Activated T-cell treated with anti-CD3 and anti-CD28 coated beads for 1 hour (primary cell): ENCODE results near the gene CBFA2T2.
"Not testable (repeated sequence)": the region's sequence is repeated elsewhere in the genome, so short reads cannot be mapped to it uniquely, and the experiment has no call there.

ENCODE experiments used
- DNase-seq: peaks from one replicate; pipeline ENCODE4 v3.0.0-alpha.2; 2020; ENCODE audit warnings: low read depth

The CBFA2T2 gene

DNA sequence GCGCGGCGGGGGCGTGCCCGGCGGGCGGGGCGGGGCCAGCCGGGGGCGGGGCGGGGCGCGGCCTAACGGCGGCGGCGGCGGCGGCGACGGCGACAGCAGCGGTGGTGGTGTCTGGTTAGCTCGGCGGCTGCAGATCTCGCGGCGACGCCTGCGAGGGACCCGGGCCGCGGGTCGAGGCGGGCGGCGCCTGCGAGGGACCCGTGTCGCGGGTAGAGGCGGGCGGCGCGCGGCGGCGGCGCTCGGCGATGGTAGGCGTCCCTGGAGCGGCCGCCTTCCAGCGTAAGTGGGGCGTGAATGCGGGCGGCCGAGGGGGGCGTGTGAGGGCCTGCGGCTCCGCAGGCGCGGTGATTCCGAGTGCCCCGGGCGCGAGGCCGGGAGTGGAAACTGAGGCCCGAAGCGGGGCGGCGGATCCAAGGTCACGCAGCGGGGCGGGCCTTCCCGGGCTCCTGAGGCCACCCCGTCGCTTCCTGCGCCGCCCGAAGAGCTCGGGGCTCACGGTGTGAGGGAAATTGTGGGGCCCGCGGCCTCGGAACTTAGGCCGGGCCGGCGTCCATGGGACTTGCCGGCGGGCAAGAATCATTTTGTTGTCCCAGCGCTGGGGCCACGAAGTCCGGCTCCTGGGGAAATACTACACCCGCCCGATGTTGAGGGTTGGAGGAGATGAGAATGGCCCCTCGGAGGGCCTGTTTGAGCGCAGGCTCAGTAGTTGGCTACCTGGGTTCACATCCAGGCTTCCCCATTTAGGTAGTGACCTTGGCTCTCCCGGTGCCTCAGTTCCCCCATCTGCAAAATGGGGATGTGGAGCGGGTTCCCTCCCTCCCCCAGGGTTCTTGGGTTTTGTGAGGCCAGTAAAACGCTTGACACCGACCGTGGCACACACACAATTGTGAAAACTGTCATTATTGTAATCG lies at the start of gene CBFA2T2:
Gene CBFA2T2, plus strand, starts transcription at position 74 of the 911 bp plus-strand sequence. Its CDS starts 172 bp downstream, at position 246.
- DNase-seq, result no peak

DNA sequence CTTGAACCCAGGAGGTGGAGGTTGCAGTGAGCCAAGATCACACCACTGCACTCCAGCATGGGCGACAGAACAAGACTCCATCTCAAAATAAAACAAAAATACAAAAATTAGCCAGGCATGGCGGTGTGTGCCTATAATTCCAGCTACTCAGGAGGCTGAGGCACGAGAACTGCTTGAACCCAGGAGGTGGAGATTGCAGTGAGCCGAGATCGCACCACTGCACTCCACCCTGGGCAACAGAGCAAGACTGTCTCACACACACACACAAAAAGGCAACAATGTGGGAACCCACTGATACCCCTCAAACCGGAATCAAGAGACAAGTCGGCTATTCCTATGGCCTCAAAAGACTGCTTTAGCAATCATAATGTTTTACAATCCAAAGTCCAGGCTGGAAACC lies 49.3 kb upstream of the CBFA2T2 start:
- not testable (repeated sequence) for DNase-seq

DNA sequence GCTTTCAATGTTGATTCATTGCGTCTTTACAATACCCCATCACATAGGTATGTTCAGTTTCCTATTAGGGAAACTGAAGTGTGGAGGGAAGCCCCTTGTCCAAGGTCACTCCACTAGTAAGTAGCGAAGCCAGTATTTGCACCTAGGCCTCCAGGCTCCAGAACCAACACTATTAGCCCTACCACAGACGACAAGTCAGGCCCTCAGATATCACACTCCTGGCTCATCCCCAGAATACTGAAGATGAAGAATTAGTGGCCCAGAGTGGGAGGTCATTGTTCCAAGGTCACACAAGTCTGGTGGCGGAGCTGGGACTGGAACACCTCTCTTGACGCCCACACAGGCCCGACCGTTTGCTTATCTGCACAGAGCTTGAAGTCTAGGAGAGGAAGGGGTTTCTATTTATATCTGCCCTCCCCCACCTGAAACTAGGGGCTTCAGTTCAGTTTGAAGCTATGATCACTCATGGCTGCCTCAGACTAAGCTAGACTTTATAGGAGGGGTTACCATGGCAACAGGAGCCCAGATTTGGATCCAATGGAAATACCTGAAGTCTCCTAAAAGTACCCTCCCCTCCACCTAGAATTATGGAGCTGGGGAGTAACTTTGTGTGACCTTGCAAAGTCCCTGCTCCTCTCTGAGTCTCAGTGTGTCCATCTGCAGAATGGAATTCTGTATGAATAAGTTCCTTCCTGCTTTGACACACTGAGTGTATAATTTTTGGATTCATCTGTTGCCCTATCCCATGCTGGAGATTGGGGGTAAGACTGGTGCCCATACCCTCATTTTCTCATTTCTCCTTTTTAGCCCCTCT lies 48.5 kb upstream of the CBFA2T2 start:
- no peak for DNase-seq

DNA sequence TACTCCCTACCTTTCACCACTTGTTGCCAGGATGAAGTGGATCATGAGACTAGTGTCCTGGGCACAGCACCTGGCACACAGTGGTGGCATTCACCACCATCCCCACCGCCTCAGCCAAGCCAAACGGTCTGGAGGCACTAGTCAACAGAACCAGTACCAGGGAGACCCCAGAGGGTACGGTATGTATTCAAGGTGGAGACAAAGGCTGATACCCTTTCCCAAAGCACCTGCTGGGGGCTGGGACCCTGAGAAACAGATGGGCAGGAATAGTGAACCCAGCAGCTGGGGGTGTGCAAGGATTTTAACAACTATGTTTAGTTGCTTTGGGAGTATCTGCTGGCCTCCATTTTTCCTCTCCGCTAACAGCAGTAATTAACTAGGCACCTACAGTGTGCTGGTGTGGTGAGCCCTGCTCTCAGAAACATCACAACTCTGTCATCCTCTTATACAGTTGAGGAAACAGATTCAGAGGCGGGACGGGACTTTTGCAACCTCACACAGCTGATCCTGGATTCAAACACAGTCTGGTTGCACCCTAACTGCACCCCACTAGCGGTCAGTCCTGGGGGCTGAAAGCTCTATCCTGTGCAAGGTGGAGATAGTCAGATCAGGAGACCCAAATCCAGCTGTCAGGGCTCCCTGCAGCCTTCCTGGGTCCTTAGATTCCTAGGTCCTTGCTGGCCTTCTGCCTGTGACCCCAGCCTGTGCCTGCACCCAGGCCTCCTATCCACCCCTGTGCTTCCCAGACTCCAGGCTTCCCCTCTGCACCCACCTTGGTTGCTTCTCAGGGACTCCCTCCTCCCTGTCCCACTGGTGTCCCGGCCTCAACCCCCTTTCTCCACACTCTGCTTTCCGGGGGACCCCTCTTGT lies 47.5 kb upstream of the CBFA2T2 start:
- DNase-seq, result no peak

DNA sequence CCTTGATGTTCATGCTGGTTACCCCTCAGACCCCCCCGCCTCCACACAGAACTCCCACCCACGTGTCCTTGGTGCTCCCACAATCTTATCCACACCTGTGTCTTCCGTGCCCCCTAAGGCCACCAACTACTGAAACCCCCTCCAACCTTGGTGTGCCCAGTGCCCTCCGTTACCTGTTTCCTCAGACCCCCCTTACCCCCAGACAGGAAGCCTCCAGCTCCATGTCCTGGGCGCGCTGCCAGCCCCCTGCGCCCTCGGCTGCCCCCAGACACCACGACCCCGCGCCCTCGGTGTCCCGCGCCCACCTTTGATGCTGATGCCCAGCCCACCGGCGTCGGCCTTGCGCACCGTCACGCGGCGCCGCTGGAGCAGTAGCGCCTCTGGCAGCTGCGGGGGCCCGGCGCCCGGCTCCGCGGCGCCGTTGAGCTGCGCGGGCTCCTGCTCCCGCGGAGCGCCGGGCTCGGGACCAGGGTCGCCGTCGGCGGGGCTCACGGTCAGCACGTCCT lies 46.8 kb upstream of the CBFA2T2 start:
- DNase-seq, result peak; percentile 11

DNA sequence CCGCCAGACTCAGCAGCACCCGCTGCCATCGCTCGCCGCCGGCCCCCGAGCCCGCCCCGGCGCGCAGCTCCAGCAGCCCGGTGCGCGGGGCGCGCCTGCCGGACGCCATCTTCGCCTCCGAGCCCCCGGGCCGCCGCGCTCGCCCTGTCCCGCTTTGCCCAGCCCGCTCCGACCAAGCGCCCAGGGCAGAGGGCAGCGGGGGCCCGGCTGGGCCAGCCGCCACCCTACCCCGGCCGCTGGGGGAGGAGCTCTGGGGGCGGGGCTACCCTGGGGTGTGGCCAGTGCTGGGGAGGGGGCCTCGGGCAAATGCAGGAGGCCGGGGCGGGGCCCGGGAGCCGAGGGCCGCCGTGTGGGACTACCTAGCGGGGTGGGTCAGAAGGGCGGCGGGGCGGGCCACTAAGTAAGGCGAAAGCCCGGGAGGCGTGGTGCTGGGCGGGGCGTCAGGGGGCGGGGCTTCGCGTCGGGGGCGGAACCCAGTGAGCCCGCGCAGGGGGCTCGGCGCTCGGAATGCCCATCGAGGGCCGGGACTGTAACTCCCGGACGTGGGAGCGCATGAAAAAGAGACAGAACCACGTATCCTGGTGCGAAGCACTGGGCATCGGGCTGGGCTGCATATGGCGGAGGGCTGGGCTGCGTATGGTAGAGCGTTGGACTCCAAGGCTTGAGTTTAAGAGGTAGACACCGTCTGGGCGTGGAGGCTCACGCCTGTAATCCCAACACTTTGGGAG lies 46.2 kb upstream of the CBFA2T2 start, which contains the start of gene SNTA1:
Gene SNTA1, minus strand, starts transcription at position 252 of the 728 bp plus-strand sequence. Its CDS starts 143 bp downstream, at position 109.
- DNase-seq, result peak; percentile 82

DNA sequence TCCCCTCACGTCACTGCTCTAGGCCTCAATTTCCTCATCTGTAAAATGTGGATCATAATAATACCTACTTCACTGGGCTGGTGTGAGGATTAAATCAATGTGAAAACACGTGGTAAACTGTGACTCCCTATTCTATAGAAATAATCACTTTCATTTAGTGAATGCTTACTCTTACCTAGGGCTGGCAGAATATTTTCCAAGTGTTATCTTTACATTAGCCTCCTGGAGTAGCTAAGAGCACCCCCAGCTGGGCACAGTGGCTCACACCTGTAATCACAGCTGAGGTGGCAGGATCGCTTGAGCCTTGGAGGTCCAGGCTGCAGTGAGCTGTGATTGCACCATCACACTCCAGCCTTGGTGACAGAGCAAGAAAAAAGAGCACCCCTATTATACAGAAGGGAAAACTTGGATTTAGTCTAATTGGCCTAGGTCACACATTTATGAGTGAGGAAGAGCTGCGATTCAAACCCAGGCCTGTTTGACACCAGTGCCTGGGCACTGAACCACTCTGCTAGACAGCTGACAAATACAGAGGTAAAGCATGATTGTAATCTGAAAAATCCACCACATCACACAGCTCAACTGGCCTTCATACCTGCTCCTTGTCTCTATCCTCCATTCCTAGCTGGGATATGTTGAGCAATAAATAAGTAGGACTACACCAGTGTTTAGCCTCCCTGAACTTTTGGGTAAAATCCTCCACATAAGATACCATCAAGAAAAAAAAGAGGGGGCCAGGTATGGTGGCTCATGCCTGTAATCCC lies 44.9 kb upstream of the CBFA2T2 start:
- no peak for DNase-seq

DNA sequence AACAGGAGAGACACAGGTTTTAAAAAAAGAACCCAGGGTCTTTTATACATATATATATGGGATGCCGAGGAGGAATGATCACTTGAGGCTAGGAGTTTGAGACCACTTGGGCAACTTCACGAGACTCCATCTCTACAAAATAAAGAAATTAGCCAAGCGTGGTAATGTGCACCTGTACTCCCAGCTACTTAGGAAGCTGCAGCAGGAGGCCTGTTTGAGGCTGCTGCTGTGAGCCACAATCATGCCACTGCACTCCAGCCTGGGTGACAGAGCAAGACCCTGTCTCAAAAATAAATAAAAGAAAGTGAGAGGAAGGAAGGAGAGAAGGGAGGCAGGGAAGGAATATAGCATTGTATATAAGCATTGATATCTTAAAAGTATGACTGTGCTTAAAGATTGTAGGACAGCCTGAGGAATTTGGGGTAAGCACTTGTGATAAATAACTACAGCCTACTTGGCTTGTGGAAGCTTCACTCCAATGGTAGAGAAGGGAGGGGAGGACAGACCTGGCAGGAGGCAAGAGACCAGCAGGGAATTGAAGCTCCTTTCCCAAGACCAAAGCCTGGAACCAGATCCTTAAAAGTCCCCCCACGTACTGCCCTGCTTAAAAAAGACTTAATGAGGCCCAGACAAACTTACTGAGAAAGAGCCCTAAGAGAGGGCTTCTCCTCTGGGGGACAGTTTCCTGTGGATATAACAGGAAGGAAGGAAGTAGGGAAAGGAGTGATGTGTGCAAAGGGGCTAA lies 43.8 kb upstream of the CBFA2T2 start:
- no peak for DNase-seq

DNA sequence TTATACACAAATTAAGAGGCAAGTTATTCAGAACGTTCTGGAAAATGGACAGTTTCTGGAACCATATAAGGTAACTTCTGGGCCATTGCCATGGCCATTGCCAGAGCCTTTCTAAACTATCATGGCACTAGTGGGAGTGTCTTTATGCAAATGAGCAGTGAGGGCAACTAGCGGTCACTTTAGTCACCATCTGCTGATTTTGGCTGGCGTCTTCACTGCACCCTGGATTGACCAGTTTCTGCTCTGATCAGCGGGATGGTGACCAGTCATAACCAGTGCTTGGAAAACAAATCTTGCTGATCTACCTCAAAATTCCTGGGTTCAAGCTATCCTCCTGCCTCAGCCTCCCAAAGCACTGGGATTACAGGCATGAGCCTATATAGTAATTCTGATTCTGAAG lies 39.0 kb upstream of the CBFA2T2 start:
- no peak for DNase-seq

DNA sequence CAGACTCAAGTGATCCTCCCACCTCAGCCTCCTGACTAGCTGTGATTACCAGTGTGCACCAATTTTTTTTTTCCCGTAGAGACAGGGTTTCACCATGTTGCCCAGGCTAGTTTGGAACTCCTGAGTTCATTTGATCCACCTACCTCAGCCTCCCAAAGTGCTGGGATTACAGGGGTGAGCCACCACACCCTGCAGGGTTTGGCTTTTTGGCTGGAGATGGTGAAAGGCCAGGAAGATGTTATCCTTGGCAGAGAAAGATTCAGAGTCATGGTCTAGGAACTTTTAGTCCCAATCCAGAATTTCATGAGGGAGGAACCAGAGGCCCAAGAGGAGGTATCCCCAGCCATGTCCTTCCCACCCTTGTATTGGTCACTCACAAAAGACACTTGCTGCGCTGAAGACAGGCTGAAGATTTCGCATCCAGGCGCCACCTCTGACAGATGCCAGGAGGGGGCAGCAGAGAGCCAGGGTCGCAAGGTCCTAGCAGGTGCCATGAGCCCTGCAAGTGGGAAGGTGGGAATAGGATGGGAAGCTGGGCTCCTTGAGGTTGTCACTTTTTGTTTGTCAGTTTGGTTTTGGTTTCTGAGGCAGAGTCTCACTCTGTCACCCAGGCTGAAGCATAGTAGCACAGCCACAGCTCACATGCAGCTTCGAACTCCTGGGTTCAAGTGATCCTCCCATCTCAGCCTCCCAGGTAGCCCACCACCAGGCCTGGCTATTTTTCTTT lies 32.8 kb upstream of the CBFA2T2 start:
- DNase-seq, result peak; percentile 81

DNA sequence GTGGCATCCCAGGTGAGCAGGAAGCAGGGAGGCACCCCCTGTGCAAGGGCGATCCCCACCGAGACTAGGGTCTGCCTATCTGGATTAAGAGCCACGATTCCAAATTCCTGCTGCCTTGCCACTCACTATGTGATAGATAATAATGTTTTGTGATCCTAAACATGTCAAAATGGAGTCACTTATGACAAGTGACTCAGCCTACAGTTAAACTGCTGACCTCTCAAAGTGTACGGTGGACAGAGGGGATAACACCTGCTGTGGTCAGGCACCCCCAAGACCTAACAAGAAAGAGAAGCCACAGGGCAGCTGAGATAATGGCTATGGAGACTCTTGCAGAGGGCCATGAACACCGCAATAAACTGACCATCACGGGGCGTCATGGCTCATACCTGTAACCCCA lies 30.3 kb upstream of the CBFA2T2 start:
- no peak for DNase-seq

DNA sequence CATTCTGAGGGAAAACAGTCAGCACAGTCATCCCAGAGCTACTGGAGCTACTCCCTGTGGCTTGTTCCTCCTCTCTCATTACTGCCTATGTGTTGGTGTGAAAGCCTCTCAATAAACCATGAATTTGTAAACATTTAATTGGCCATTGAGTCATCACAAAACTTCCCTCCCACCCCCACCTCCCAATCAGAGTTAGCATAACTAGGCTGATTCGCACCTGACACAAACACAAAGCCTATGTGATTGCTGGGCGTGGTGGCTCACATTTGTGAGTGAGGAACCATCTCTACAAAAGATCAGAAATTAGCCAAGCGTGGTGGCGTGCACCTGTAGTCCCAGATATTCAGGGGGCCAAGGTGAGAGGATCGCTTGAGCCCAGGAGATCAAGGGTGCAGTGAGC lies 29.2 kb upstream of the CBFA2T2 start:
- no peak for DNase-seq

DNA sequence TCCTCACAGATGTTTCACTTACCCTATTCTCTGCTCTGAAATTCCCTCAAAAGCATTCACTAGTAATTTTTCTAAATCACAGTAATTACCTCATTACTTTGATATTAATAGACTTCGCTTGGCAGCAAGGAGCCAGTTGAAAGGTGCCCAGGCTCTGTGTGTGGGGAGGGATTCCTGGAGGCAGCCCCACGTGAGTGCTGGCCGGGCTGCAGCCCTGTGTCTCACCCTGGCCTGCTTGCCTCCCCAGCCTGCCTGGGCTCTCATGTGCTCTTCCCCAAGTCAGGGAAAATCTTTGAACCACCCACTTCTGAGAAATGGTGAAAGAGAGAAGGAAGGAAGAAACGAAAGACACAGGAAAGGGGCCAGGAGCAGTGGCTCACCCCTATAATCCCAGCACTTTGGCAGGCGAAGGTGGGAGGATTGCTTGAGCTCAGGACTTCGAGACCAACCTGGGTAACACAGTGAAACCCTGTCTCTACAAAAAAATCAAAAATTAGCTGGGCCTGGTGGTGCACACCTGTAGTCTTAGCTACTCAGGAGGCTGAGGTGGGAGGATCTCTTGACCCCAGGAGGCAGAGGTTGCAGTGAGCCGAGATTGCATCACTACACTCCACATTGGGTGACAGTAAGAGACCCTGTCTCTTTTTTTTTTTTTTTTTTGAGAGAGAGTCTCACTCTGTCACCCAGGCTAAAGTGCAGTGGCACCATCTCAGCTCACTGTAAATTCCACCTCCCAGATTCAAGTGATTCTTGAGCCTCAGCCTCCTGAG lies 26.4 kb upstream of the CBFA2T2 start:
- no peak for DNase-seq

DNA sequence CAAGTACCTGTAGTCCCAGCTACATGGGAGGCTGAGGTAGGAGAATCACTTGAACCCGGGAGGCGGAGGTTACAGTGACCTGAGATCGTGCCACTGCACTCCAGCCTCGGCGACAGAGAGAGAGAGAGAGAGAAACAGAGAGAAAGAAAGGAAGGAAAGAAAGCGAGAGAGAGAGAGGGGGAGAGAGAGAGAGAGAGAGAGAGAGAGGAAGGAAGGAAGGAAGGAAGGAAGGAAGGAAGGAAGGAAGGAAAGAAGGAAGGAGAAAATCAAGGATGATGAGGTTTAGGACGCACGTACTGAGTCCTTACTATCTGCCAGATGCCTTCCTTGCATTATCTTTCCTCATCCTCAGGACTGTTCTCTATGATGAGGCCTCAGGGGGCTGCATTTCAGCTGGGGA lies 25.1 kb upstream of the CBFA2T2 start:
- DNase-seq, result not testable (repeated sequence)

DNA sequence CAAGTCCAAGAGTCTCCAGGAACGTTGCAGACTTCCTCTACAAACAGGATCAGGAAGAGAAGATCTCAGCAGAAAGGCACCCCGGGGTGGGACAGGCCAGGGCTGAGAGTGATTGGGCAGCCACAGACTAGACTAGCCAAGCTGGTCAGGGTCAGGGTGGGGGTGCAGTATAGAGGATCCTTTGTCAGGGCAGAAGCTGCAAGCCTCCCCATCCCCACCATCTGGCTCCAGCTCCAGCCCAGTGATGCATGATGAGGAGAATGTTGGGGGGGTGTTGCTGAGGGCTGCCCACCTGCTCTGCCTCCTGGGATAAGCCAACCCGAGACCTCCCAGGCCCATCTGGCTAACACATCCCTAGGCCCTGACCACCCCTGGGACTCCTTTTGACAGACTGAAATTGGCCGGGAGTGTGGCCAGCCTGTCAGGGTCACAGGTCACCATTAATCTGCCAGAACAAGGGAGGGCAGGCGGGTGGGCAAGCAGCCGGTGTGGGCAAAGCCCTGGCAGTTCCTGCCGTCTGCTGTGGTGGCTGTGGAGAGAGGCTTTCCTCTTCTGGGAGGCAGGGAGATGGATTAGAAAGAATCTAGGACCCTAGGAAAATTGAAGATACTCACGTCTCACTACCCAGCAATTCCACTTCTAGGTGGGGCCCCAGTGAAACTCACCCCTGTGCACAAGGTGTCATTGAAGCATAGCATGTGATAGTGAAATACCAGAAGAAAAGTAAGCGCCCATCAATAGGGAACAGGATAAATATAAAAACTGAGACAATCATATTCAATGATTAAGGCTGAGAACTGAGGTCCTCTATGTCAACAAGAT lies 24.2 kb upstream of the CBFA2T2 start:
- no peak for DNase-seq

DNA sequence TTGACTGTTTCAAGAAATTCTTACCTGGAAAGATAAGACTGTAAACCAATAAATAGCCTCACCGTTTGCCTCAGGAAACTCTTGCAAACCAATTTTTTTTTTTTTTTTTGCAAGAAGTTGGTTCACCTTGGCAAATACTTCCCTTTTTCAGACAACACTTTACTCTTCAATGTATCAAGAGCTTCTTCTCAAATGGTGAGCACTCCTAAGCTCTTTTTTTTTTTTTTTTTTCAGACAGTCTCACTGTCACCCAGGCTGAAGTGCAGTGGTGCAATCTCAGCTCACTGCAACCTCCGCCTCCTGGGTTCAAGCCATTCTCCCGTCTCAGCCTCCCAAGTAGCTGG lies 23.6 kb upstream of the CBFA2T2 start:
- no peak for DNase-seq

DNA sequence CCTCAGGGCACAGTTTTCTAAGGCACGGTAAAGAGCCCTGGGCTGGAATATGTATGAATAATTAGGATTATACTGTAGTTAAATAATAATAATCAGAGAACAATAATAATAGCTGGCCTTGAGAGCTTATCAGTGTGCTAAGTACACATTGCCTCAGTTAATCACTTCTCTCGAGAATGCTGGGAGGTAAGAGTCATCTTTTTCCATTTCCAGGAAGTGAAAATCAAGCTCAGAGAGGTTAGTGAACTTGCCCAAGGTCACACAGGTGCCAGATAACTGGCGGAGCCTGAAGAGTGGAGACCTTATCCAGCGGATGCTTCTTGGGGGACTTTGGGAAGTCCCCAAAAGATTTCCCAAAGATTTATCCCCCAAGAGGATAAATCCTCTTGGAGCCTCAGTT lies 19.4 kb upstream of the CBFA2T2 start:
- no peak for DNase-seq
